Measurements from ENCODE around the gene ZNF229.

- TF ChIP-seq CTCF (IDR thresholded peaks at IDR 0.05) (no peak), POLR2A (IDR thresholded peaks at IDR 0.05) (no peak)
These were observed 28.5 kb upstream of the ZNF229 start for GRCh38 chr19:44476559-44477408.

Data from lower leg skin (tissue), 3 donors.